ENCODE results near the gene ATP2C2. TPM values are rescaled to one million over a fixed set of nuclear protein-coding genes. Genes with fewer than 3 reads are reported as not detected.

The ATP2C2 gene
- total RNA-seq, 1 experiment from 2014 or later: 4.0 TPM

GRCh38 chr16:84496991-84497390 is 128.7 kb downstream of the ATP2C2 start:
- peaks cover 16 to 25% of the 10 kb centered on the region in 2 experiments for H3K9me3 Mint-ChIP-seq
- H4K8ac ChIP-seq (replicated peaks; ENCODE audit: insufficient read length, low read depth, low read length): no peak overlapping the region
- H2AK5ac ChIP-seq (ENCODE audit: insufficient read length, low read length): no peak overlapping the region
- peaks cover 12% of the 10 kb centered on the region for H3K9me3 ChIP-seq (ENCODE audit: control insufficient read depth, low read depth, low read length)
- H3K4me2 ChIP-seq (ENCODE audit: insufficient read depth, insufficient read length, low read length): no peak overlapping the region
- no peak overlapping the region for H2BK20ac ChIP-seq (ENCODE audit: low read depth, low read length, poor library complexity, severe bottlenecking)
- H3K27me3 ChIP-seq (ENCODE audit: insufficient read depth, low read length): no peaks in the 10 kb centered on the region
- no peak overlapping the region for H3K18ac ChIP-seq (ENCODE audit: insufficient read length, low read depth, low read length)
- no CpG with 5 or more reads among the region's 3 CpGs for whole genome bisulfite sequencing (ENCODE audit: extremely low coverage, insufficient read length, low lambda C conversion rate)
- H3K27ac ChIP-seq (ENCODE audit: insufficient read length, low read depth, low read length): no peak overlapping the region
- no peak overlapping the region for H3T11ph ChIP-seq (ENCODE audit: low read length)
- no peaks in the 10 kb centered on the region for H3K27me3 Mint-ChIP-seq (ENCODE audit: low read depth)
- H2BK120ac ChIP-seq (ENCODE audit: low read depth, low read length, poor library complexity, severe bottlenecking): no peak overlapping the region
- no peak overlapping the region for H2BK15ac ChIP-seq (ENCODE audit: low read depth, low read length)
- H3K56ac ChIP-seq (ENCODE audit: insufficient read length, low read depth, low read length): no peak overlapping the region
- no peak overlapping the region for H3K4me3 Mint-ChIP-seq
- H3K14ac ChIP-seq (ENCODE audit: insufficient read depth, low read length): no peak overlapping the region
- H3K23me2 ChIP-seq (ENCODE audit: insufficient read length, low read depth, low read length, poor library complexity, severe bottlenecking): no peaks in the 10 kb centered on the region
- no peak overlapping the region for H3K9ac ChIP-seq (ENCODE audit: extremely low read depth, insufficient read length, low read length)
- H2BK12ac ChIP-seq (ENCODE audit: insufficient read length, low read depth, low read length): no peak overlapping the region
- no peaks in the 10 kb centered on the region for H3K79me1 ChIP-seq (ENCODE audit: insufficient read depth, low read depth, low read length, poor library complexity, severe bottlenecking)
- no peak overlapping the region for H2BK5ac ChIP-seq (ENCODE audit: insufficient read length, low read length)
- H3K23ac ChIP-seq (ENCODE audit: insufficient read length, low read depth, low read length): no peak overlapping the region
- no peak overlapping the region for H2AFZ ChIP-seq (ENCODE audit: low read length)
- H4K20me1 ChIP-seq (ENCODE audit: control insufficient read depth, insufficient read depth, insufficient read length): no peaks in the 10 kb centered on the region
- H3K4me1 Mint-ChIP-seq: peaks cover 0 to 3% of the 10 kb centered on the region in 2 experiments; a peak in 1 of 4 replicates
- H3K27ac Mint-ChIP-seq: no peak overlapping the region
- no peaks in the 10 kb centered on the region for H3K4me1 ChIP-seq (ENCODE audit: insufficient read depth, low read length)
- H3K4ac ChIP-seq (ENCODE audit: low read depth, low read length): no peak overlapping the region
- TF ChIP-seq CTCF (conservative IDR thresholded peaks at IDR 0.05): no peak
- no peak overlapping the region for H4K91ac ChIP-seq (ENCODE audit: insufficient read length, low read depth, low read length)
- no peaks in the 10 kb centered on the region for H3K79me2 ChIP-seq (ENCODE audit: insufficient read depth, low read length)
- peaks cover 36 to 69% (median 58%) of the 10 kb centered on the region in 3 experiments for H3K36me3 Mint-ChIP-seq (ENCODE audit: insufficient read depth in 1 of 3, low read depth in 3 of 3)
- no peak overlapping the region for H4K5ac ChIP-seq (ENCODE audit: insufficient read length, low read depth, low read length)
- peak; percentile 9 for DNase-seq

All from H9 (cell line).